OCI-LY7 (cell line): ENCODE data around the gene BAAT. TPM values are rescaled to one million over a fixed set of nuclear protein-coding genes. Genes with fewer than 3 reads are reported as not detected.

Experiments used
- BruUV-seq: library from RNA; stranded (reverse); fragments of 400-500 nt; replicated peaks from 2 replicates; lab custom pipeline; 2021; lab: Mats Ljungman, UMichigan
- CTCF ChIA-PET: fragments of 300-600 bp; sonication (Branson Sonifier 250); formaldehyde crosslinking; loops from one replicate; lab custom pipeline; 2022; ENCODE audit warnings: antibody characterized with exemption; ENCODE audit not compliant: unreplicated experiment; lab: Charles Lee
- POLR2A ChIA-PET: fragments of 300-600 bp; sonication (Branson Sonifier 250); formaldehyde crosslinking; loops from one replicate; lab custom pipeline; 2022; ENCODE audit warnings: antibody characterized with exemption; lab: Charles Lee
- DNase-seq: peaks from one replicate; pipeline ENCODE4 v3.0.0-alpha.2; 2015; ENCODE audit warnings: low spot score
- H2AFZ ChIP-seq: fragments of 200-600 bp; sonication (generic), shearing (Covaris generic); 2 replicates; pipeline ENCODE4 v1.6.1; 2014; ENCODE audit warnings: mild to moderate bottlenecking, antibody characterized with exemption, low read length, moderate library complexity
- H3K27ac ChIP-seq: fragments of 200-600 bp; sonication (generic); 2 replicates; pipeline ENCODE4 v1.5.1; 2014; ENCODE audit warnings: mixed run types, low read depth, mild to moderate bottlenecking, moderate library complexity, low read length, inconsistent platforms; ENCODE audit not compliant: poor library complexity, severe bottlenecking
- H3K36me3 ChIP-seq: fragments of 200-600 bp; sonication (generic); 2 replicates; pipeline ENCODE4 v1.6.1; 2014; ENCODE audit warnings: mild to moderate bottlenecking, antibody characterized with exemption, low read length, moderate library complexity, mixed read lengths; ENCODE audit not compliant: insufficient read depth
- H3K4me1 ChIP-seq: fragments of 200-600 bp; sonication (generic); 2 replicates; pipeline ENCODE4 v1.5.1; 2014; ENCODE audit warnings: mild to moderate bottlenecking, low read length; ENCODE audit not compliant: insufficient read depth, poor library complexity, severe bottlenecking
- H3K4me2 ChIP-seq: fragments of 200-600 bp; sonication (generic); 2 replicates; pipeline ENCODE4 v1.6.1; 2014; ENCODE audit warnings: mild to moderate bottlenecking, low read length
- H3K4me3 ChIP-seq: fragments of 200-600 bp; sonication (generic); 2 replicates; pipeline ENCODE4 v1.5.1; 2014; ENCODE audit warnings: mild to moderate bottlenecking, low read depth, low read length; ENCODE audit not compliant: poor library complexity, severe bottlenecking
- H3K79me2 ChIP-seq: fragments of 200-600 bp; sonication (generic); 2 replicates; pipeline ENCODE4 v1.6.1; 2016; ENCODE audit warnings: low read depth, mild to moderate bottlenecking, low read length, moderate library complexity, mixed read lengths; ENCODE audit not compliant: insufficient read depth
- H3K9me2 ChIP-seq: fragments of 200-600 bp; sonication (generic); 2 replicates; pipeline ENCODE4 v1.6.1; 2016; ENCODE audit warnings: mild to moderate bottlenecking, low read length, mixed read lengths; ENCODE audit not compliant: insufficient read depth
- H3K9me3 ChIP-seq: fragments of 200-600 bp; sonication (generic); 2 replicates; pipeline ENCODE4 v1.6.1; 2014; ENCODE audit warnings: mild to moderate bottlenecking, mixed run types, low read length, mixed read lengths
- H4K20me1 ChIP-seq: fragments of 200-600 bp; sonication (generic); 2 replicates; pipeline ENCODE4 v1.6.1; 2014; ENCODE audit warnings: mild to moderate bottlenecking, antibody characterized with exemption, low read length, moderate library complexity, mixed read lengths; ENCODE audit not compliant: insufficient read depth
- EZH2phosphoT487 ChIP-seq: fragments of 200-600 bp; sonication (generic); IDR thresholded peaks from 2 replicates; pipeline ENCODE4 v1.6.1; 2018; ENCODE audit warnings: low read depth, borderline replicate concordance, mild to moderate bottlenecking, mixed run types, antibody characterized with exemption, low read length, moderate library complexity, mixed read lengths
- intact Hi-C: fragments of 100-400 bp; cut with micrococcal nuclease; formaldehyde crosslinking; loops from one replicate; pipeline ENCODE4 v1.10.0; 2022; ENCODE audit not compliant: unreplicated experiment
- total RNA-seq, 2 experiments: library from RNA; depleted of rRNA in 1 of 2; stranded (reverse); fragments of >200 nt in 1 of 2; shearing (Covaris generic) in 1 of 2; gene quantifications; 2 replicates each; pipeline ENCODE4 v1.2.3, GENCODE V29; 2014 to 2022
- TF ChIP-seq, protein P1 (sequence below): fragments of 200-600 bp; sonication (generic); conservative IDR thresholded peaks from 2 replicates; pipeline ENCODE4 v1.5.1; 2014; ENCODE audit warnings: mild to moderate bottlenecking, antibody characterized with exemption, low read length, moderate library complexity, mixed read lengths

Gene BAAT
- total RNA-seq, 2 experiments from 2014 or later: 0.13 TPM; not detected in 1

DNA sequence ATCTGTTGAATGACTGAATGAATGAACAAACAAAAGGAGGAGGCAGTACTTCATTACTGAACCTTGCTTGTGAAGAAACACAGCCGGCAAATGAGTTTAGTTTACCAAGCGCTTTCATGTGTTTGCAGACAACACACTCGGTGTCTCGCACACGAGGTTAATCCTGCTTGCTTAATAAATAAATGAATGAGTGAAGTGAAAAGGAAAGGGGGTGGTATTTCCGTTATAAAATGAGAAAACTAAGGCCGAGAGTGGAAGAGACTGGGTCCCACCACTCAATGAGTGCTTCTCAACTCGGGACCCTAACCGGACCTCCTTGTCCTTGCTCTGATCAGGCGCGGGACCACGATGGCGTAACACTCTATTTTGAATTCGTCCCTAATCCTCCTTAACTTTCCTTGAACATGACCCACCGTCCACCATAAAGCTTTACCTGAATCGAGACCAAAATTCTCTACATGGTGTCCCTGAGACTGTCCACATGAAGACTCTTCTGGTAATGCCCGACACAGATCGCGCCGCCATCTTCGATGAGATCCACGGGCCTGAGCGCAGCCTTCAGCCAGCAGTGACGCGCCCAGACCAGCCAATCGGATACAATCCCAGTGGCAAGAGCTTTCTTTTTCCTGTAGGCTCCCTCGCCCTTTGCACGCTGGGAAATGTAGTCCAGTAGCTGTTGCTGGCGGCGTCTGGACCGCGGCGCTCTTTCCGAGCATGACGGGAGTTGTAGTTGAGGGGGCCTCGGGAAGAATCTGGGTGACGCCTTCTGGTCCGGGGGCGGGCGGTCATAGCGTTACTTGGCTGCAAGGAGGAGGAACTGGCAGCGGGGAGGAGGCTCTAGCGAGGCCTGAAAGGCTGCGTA, 13.5 kb upstream of the BAAT start, which contains the start of the genes MRPL50 and ZNF189:
TSS of gene MRPL50 (minus strand) at position 551 of the 862 bp plus-strand sequence. CDS start at position 525, 26 bp downstream.
TSS of gene ZNF189 (plus strand) at position 784 of the 862 bp plus-strand sequence. CDS start 306 bp downstream, outside the sequence.
- ChIA-PET POLR2A (interaction anchor here (0.5 to 2.8 kb wide), 8 partner anchors 10 to 999 kb away, joined by 3 to 15 read pairs (median 4); no protein-coding TSS in a partner anchor), CTCF (no interaction called here)
- no peaks in the 10 kb centered on the region for H3K9me2 ChIP-seq
- H4K20me1 ChIP-seq: peaks cover 5% of the 10 kb centered on the region; the same call in 1 of the 2 replicates
- DNase-seq: peak; percentile 97
- peaks cover 29% of the 10 kb centered on the region; the same call in 1 of the 2 replicates for H3K9me3 ChIP-seq
- H3K4me2 ChIP-seq: peak within 1 kb of the TSS; percentile 100
- TSS peak; percentile 74 for BruUV-seq
- H2AFZ ChIP-seq: peak within 1 kb of the TSS; percentile 85; the same call in 1 of the 2 replicates
- peaks cover 28% of the 10 kb centered on the region for H3K4me1 ChIP-seq
- H3K79me2 ChIP-seq: peaks cover 68% of the 10 kb centered on the region
- intact Hi-C loops: loop anchor here (5.0 kb wide), 1 partner anchor 134 kb away; the partner anchor contains the start of gene RNF20
- peak within 1 kb of the TSS; percentile 95 for H3K4me3 ChIP-seq
- peaks cover 67% of the 10 kb centered on the region for H3K36me3 ChIP-seq
- TF ChIP-seq, protein P1, sequence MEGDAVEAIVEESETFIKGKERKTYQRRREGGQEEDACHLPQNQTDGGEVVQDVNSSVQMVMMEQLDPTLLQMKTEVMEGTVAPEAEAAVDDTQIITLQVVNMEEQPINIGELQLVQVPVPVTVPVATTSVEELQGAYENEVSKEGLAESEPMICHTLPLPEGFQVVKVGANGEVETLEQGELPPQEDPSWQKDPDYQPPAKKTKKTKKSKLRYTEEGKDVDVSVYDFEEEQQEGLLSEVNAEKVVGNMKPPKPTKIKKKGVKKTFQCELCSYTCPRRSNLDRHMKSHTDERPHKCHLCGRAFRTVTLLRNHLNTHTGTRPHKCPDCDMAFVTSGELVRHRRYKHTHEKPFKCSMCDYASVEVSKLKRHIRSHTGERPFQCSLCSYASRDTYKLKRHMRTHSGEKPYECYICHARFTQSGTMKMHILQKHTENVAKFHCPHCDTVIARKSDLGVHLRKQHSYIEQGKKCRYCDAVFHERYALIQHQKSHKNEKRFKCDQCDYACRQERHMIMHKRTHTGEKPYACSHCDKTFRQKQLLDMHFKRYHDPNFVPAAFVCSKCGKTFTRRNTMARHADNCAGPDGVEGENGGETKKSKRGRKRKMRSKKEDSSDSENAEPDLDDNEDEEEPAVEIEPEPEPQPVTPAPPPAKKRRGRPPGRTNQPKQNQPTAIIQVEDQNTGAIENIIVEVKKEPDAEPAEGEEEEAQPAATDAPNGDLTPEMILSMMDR: no peak
- TF ChIP-seq EZH2phosphoT487: no peak
- peak within 1 kb of the TSS; percentile 54 for H3K27ac ChIP-seq

DNA sequence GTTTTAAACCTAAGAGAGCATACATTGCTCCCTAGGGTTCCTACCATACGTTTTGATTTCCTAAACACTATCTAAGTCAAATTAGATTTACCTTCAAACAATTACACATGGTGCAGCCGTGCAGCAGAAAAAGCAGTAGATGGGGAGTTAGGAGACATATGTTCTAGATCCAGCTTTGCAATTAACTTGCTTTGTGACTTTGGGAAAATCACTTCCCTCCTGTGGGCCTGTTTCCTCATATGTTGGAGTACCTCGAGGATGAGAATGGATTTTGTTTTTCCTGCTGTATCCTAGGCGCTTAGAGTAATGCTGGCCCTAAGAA, 12.9 kb upstream of the BAAT start:
- peaks cover 67% of the 10 kb centered on the region for H3K36me3 ChIP-seq
- BruUV-seq: no TSS peak
- peaks cover 35% of the 10 kb centered on the region; the same call in 1 of the 2 replicates for H3K9me3 ChIP-seq
- intact Hi-C loops: loop anchor here (5.0 kb wide), 1 partner anchor 135 kb away; the partner anchor contains the start of gene RNF20
- H3K79me2 ChIP-seq: peaks cover 73% of the 10 kb centered on the region
- no peak for DNase-seq
- H3K4me2 ChIP-seq: peak overlapping the region; percentile 100
- peak overlapping the region; percentile 85; the same call in 1 of the 2 replicates for H2AFZ ChIP-seq
- POLR2A ChIA-PET: interaction anchor here (1.6 kb wide), 1 partner anchor 140 kb away, joined by 5 read pairs; no protein-coding TSS in a partner anchor
- H3K27ac ChIP-seq: peak overlapping the region; percentile 54
- peak overlapping the region; percentile 95 for H3K4me3 ChIP-seq
- H4K20me1 ChIP-seq: peaks cover 5% of the 10 kb centered on the region; the same call in 1 of the 2 replicates
- CTCF ChIA-PET: no interaction called here
- no peaks in the 10 kb centered on the region for H3K9me2 ChIP-seq
- peaks cover 28% of the 10 kb centered on the region for H3K4me1 ChIP-seq
- TF ChIP-seq, protein P1: no peak
- TF ChIP-seq EZH2phosphoT487: no peak
